HG03442 (cell line): ENCODE data around the gene PIH1D2.
"Not testable (repeated sequence)": the region's sequence is repeated elsewhere in the genome, so short reads cannot be mapped to it uniquely, and the experiment has no call there.

Source experiments
- ATAC-seq: cut with Tn5 transposase; IDR thresholded peaks from one replicate; pipeline ENCODE4 v1.9.1; 2021; ENCODE audit warnings: mild to moderate bottlenecking, moderate library complexity; ENCODE audit not compliant: unreplicated experiment

The PIH1D2 gene

DNA sequence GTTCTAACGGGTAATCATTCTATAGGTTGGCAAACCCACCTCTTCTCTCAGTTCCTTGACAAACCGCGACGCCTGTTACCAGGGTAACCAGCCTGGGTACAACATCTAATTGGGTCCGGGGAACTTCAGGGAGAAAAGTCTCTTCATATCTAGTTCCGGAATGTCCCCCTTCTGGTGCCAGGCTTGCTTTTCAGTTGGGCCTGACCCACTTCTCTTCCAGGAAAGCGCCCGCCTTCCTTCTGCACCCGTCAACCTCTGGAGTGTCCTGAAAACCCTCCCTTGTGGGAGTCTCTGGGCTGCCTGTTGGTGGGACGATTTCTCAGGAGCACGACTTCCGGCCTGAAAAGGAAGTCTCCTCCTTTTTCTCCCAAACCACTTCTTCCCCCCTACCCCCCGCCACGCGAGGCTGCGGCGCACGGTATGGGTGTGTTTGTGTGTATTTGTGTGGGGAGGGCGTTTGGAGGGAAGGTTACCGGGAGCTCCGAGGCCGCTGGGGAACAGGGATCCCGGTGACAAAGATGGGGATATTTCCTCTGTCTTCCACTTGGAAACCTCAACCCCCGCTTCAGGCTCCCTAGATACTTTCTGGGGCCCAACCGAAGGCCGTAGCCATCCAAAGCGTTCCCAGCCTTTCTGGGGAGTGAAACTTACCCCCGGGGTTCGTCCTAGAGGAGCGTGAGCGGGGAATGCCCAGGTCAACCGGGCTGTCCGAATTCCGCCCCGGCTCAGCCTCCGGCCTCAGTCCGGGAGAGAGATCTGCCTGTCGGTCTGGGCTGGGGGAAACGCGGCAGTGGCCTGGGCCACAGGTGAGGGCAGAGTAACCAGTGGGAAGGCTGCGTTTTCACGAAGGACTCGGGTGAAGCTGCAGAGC, at the start of gene PIH1D2, which contains the start of gene NKAPD1:
TSS of gene PIH1D2 (minus strand) at position 77 of the 871 bp plus-strand sequence. CDS start 843 bp downstream, outside the sequence.
TSS of gene NKAPD1 (plus strand) at position 359 of the 871 bp plus-strand sequence. CDS start 1,276 bp downstream, outside the sequence.
- ATAC-seq, result peak; percentile 88

DNA sequence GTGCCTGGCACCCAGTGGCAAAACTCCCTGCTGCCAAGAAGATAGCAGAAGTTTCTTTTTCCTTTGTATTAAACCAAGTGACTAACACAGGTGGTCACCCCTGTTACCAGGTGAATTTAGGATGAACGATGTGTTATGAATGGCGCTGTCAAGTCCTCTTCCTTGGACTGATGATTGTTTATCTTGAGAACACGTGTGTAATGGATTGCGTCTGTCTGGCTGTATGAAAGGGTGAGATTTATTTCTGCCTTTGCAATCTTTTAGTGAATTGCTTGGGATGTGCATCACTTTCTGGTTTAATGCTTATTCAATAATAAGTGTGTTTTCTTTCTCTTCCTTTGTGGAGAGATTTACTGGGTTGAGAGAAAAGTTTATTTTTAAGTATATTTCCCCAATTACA, 49.3 kb upstream of the PIH1D2 start:
- no peak for ATAC-seq

GRCh38 chr11:112121981-112122615, 48.3 kb upstream of the PIH1D2 start:
- no peak for ATAC-seq

DNA sequence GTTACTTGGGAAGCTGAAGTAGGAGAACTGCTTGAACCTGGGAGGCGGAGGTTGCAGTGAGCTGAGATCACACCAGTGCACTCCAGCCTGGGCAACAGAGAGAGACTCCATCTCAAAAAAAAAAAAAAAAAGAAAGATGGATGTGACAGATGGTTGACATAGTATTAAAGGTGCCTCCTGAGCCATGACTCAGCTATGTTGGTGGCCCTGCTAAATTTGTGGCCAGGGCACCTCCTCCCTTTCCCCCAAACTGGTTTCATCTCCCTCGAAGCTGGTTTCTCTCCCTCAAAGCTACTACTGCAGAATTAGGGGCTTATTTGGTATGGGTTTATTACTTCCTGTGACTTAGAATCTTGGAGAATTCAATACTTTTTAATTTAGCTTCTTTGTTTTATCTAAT, 44.4 kb upstream of the PIH1D2 start:
- no peak for ATAC-seq

DNA sequence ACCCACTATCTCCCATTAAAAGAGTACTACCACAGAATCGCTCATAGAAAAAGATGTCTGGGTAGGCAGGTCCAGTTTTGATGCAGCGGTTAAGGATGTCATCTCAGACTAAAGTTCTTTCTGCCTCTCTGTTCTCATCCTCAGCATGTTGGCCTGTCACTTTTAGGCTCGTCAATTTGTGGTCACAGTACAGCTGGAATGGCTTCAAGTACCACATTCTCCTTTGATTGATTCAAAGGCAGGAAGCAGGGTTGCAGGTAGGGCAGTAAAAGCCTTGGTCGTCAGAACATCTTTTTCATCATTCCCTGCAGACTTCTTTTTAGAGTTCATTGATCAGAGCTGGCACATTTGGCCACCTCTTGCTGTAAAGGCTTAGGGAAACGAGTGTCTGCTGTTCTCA, 41.6 kb upstream of the PIH1D2 start:
- ATAC-seq, result no peak

DNA sequence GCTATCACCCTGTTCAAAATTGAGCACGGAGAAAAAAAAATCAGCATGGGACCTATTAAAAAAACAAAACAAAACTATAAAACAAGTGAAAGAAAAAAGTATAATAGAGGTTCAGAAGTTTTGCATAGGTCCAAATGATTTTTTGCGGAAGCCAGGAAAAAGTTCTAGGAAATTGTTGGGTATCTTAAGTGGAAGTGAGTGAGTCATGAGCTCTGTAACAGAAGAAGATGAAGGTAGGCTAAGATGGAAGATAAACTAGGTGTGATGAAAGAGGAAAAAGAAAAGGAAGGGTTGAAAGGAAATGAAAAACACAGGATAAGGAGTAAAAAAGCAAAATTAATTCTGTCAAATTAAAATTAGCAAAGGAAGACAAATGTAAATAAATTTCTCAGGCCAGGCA, 40.6 kb upstream of the PIH1D2 start:
- ATAC-seq, result no peak

DNA sequence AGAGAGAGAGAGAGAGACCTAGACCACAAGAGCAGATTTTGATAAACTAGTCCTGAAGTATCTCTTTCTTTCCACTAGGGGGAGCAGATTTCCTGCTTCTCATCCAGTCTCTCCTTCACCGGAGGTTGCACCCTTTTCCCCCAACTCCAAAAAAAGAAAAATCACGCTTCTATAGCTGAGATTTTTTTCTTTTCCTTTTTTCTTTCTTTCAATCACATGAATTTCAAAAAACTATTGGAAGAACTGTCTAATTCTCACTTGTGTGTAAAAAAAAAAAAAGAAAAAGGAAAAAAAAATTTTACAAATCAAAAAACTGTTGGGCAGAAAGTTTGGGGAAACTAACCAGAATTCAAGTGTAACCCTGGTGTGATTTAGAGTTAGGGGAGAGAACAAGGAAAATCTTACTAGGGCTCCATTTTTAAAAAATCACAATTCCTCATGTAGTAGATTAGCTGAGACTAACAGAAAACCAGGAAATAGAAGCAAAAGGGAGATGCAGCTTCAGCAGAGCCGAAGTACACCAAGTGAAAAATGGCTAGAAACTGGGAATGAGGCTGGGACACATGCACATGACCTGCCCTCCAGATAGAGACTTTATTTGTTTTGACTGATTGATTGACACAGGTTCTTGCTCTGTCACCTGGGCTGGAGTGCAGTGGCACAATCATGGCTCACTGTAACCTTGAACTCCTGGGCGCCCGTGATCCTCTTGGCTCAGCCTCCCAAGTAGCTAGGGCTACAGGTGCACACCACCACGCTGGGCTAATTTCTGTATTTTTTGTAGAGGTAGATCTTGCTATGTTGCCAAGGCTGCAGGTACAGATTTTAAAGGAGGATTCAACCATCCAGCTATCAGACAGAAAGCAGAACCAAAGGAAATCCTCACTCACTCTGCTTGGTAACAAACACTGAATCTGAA, 40.0 kb upstream of the PIH1D2 start:
- peak; percentile 58 for ATAC-seq

DNA sequence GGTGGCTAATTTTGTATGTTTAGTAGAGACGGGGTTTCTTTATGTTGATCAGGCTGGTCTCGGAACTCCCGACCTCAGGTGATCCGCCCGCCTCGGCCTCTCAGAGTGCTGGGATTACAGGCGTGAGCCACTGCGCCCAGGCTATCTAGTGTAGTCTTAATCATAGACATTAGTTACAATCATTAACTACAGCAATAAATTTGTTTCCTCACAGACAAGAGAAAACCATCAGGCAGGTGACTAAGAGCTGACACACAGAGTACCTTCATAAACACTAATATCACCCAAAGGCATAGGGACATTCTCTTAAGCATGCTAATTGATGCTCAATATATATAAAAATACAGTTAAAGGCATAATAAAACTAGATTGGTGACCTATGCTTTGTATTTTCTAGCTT, 32.3 kb upstream of the PIH1D2 start:
- no peak for ATAC-seq

- ATAC-seq, result no peak
These were observed 29.6 kb upstream of the PIH1D2 start for GRCh38 chr11:112103446-112103845.

DNA sequence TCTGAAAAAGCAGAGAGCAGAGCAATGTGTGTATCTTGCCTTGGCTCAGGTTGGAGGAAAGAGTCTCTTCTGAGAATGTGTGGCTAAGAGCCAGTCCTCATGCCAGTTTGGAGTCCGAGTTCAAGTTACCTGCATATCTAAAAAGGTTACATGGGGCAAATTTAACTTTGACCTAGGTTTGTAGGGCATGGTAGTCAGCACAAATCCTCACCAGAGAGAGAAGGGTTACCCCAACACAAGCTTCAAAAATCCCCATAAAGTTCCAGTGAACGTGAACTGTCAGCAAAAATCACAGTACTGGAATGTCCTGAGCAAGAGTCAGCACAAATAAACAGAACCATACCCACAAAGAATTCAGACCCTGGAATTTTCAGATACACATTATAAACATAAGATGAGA, 26.6 kb upstream of the PIH1D2 start:
- no peak for ATAC-seq

- no peak for ATAC-seq
These were observed 24.1 kb upstream of the PIH1D2 start for GRCh38 chr11:112097734-112098528.

GRCh38 chr11:112096194-112096593, 22.4 kb upstream of the PIH1D2 start:
- ATAC-seq, result no peak

GRCh38 chr11:112095302-112095701, 21.5 kb upstream of the PIH1D2 start:
- not testable (repeated sequence) for ATAC-seq

DNA sequence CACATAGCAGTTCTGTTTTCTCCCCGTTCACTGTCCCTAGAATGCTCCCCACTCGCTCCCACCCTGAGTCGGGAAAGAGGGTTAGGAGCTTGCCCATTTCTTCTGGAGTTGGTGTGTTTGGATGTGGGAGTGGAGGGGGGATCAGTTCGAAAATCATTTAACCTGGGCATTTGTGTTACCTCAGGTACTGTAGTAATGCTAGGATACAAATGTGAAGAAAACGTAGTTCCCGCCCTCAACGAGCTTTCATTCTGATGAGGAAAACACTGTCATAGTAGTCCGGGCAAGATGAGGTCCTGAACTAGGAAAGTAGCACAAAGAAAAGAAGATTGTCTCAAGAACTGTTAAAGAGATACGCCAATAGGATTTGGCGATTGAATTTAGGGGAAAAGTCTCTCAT, 13.4 kb upstream of the PIH1D2 start:
- no peak for ATAC-seq

- peak; percentile 83 for ATAC-seq
These were observed 12.8 kb upstream of the PIH1D2 start, which contains the start of the genes SDHD and TIMM8B for GRCh38 chr11:112086422-112087191. Gene SDHD, plus strand, starts transcription at chr11:112086873. Its CDS starts 35 bp downstream, at chr11:112086908. Gene TIMM8B, minus strand, starts transcription at chr11:112086756. Its CDS starts 33 bp downstream, at chr11:112086723.

GRCh38 chr11:112085822-112086421, 12.1 kb upstream of the PIH1D2 start:
- ATAC-seq, result peak; percentile 30

GRCh38 chr11:112082729-112083128, 8.9 kb upstream of the PIH1D2 start:
- no peak for ATAC-seq

GRCh38 chr11:112062923-112063322, 10.9 kb downstream of the PIH1D2 start:
- no peak for ATAC-seq

DNA sequence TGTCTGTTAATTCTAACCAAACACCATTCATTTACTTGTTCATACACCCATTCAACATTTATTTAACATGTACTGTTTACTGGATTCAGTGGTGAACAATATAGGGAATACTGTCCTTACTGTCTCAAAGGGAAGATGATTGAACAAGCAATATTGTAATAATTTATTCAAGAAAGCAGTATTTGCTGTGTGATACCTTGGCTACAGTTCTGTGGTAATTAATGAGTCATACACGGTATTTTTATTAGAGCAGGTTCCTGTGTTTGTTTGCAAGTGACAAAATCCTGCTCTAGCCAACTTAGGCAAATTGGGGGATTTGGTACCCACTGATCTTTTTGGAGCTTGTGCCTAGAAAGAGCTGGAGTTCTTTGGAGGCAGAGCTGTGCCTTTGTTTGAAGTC, 15.7 kb downstream of the PIH1D2 start:
- no peak for ATAC-seq
